HepG2 (cell line): Measurements from ENCODE around the gene DMTF1. TPM values are rescaled to one million over a fixed set of nuclear protein-coding genes. Genes with fewer than 3 reads are reported as not detected.

Source experiments
- CREB3 ChIP-seq: sonication (generic); formaldehyde crosslinking; IDR thresholded peaks from 2 replicates; pipeline ENCODE4 v1.5.0; 2020; ENCODE audit warnings: missing genetic modification reagents
- CSRNP1 ChIP-seq: sonication (generic); formaldehyde crosslinking; IDR thresholded peaks from 2 replicates; pipeline ENCODE4 v1.8.1; 2023; ENCODE audit warnings: mild to moderate bottlenecking, missing genetic modification reagents
- HNF4G ChIP-seq, 2 experiments: sonication (generic) in 1 of 2; formaldehyde crosslinking in 1 of 2; IDR thresholded peaks; 2 replicates each; pipeline versions ENCODE4 v1.4.0 to v1.6.1; 2011 to 2020; ENCODE audit warnings: borderline replicate concordance in 2 of 2, low read depth in 2 of 2, mild to moderate bottlenecking in 2 of 2, low read length in 1 of 2, missing genetic modification reagents in 1 of 2, moderate library complexity in 1 of 2
- MATR3 ChIP-seq: sonication (generic); formaldehyde crosslinking; IDR thresholded peaks from 2 replicates; pipeline ENCODE4 v1.4.0; 2020; ENCODE audit warnings: missing genetic modification reagents
- MBNL3 ChIP-seq: fragments of 250-450 bp; sonication (Bioruptor Pico); conservative IDR thresholded peaks from 2 replicates; pipeline ENCODE4 v1.8.0; 2022; ENCODE audit warnings: mild to moderate bottlenecking, inconsistent platforms
- MIER3 ChIP-seq: IDR thresholded peaks from 2 replicates; pipeline ENCODE4 v1.6.1; 2016; ENCODE audit warnings: missing compliant biosample characterization, borderline replicate concordance
- NFIB ChIP-seq: sonication (generic); formaldehyde crosslinking; IDR thresholded peaks from 2 replicates; pipeline ENCODE4 v1.9.0; 2021; ENCODE audit warnings: missing genetic modification reagents, mild to moderate bottlenecking, borderline replicate concordance
- PRDM10 ChIP-seq: sonication (generic); formaldehyde crosslinking; IDR thresholded peaks from 2 replicates; pipeline ENCODE4 v1.4.0; 2020; ENCODE audit warnings: low read depth, missing genetic modification reagents
- RFXAP ChIP-seq: sonication (generic); formaldehyde crosslinking; IDR thresholded peaks from 2 replicates; pipeline ENCODE4 v1.4.0; 2020; ENCODE audit warnings: missing genetic modification reagents, borderline replicate concordance
- SALL2 ChIP-seq: sonication (generic); formaldehyde crosslinking; IDR thresholded peaks from 2 replicates; pipeline ENCODE4 v1.8.1; 2023; ENCODE audit warnings: mild to moderate bottlenecking, missing genetic modification reagents, inconsistent platforms
- TEAD2 ChIP-seq: sonication (generic); formaldehyde crosslinking; IDR thresholded peaks from 2 replicates; pipeline ENCODE4 v1.9.0; 2021; ENCODE audit warnings: missing genetic modification reagents
- TRAFD1 ChIP-seq: sonication (generic); formaldehyde crosslinking; IDR thresholded peaks from 2 replicates; pipeline ENCODE4 v1.5.1; 2020; ENCODE audit warnings: missing genetic modification reagents, mild to moderate bottlenecking, borderline replicate concordance
- ZBTB34 ChIP-seq: sonication (generic); formaldehyde crosslinking; IDR thresholded peaks from 2 replicates; pipeline ENCODE4 v1.8.0; 2022; ENCODE audit warnings: mild to moderate bottlenecking, missing genetic modification reagents
- ZMYM4 ChIP-seq: sonication (generic); formaldehyde crosslinking; IDR thresholded peaks from 2 replicates; pipeline ENCODE4 v1.8.1; 2023; ENCODE audit warnings: mild to moderate bottlenecking, missing genetic modification reagents
- ZNF331 ChIP-seq: sonication (generic); formaldehyde crosslinking; IDR thresholded peaks from 2 replicates; pipeline ENCODE4 v1.4.0; 2020; ENCODE audit warnings: missing genetic modification reagents
- ZNF777 ChIP-seq: sonication (generic); formaldehyde crosslinking; IDR thresholded peaks from 2 replicates; pipeline ENCODE4 v1.4.0; 2020; ENCODE audit warnings: missing genetic modification reagents
- ZNF883 ChIP-seq: sonication (generic); formaldehyde crosslinking; IDR thresholded peaks from 2 replicates; pipeline ENCODE4 v1.5.1; 2020; ENCODE audit warnings: mild to moderate bottlenecking, missing genetic modification reagents; ENCODE audit errors: not compliant biosample characterization
- polyA plus RNA-seq, 8 experiments: library from polyadenylated mRNA; depleted of rRNA in 3 of 8; stranded (reverse) in 7 of 8; unstranded in 1 of 8; fragments of >200 nt; fragmentation: Illumina TruSeq in 4 of 8; extraction: Trizol in 4 of 8; gene quantifications; 2 replicates each; pipeline versions ENCODE4 v1.2.1 to v1.2.3, GENCODE V29; 2011 to 2016; ENCODE audit warnings: low read depth in 4 of 8, missing spikeins in 1 of 8, mixed read lengths in 1 of 8; ENCODE audit not compliant: insufficient read depth in 1 of 8
- total RNA-seq, 5 experiments: library from RNA; depleted of rRNA; stranded (reverse); fragments of >200 nt; fragmentation: Illumina TruSeq; extraction: Trizol; gene quantifications; 2 replicates each; pipeline ENCODE4 v1.2.3, GENCODE V29; 2016; ENCODE audit warnings: low read depth in 1 of 5

The DMTF1 gene
- total and polyA plus RNA-seq, 2 of the 13 experiments (the other 11 are each of a cell fraction or from before 2014, with no cell fraction given), result 45.8 to 132 TPM

- TF ChIP-seq PRDM10 (no peak), CSRNP1 (CRISPR knock-in tag) (no peak), MIER3 (peak; percentile 18), CREB3 (peak; percentile 79), ZBTB34 (no peak; the same call in 1 of the 2 replicates), MBNL3 (CRISPR knock-in tag) (no peak), RFXAP (CRISPR knock-in tag) (peak; percentile 87), ZNF331 (CRISPR knock-in tag) (peak; percentile 65), ZNF883 (CRISPR knock-in tag) (peak; percentile 79), NFIB (no peak), ZNF777 (CRISPR knock-in tag) (peak; percentile 40; the same call in 1 of the 2 replicates), HNF4G (IDR thresholded peaks at IDR 0.05; ENCODE audit: borderline replicate concordance, low read depth, low read length) (no peak), HNF4G (CRISPR knock-in tag; IDR thresholded peaks at IDR 0.05; ENCODE audit: borderline replicate concordance, low read depth) (peak; percentile 52; the same call in 1 of the 2 replicates), ZMYM4 (CRISPR knock-in tag) (peak; percentile 81), SALL2 (CRISPR knock-in tag) (peak; percentile 91; the same call in 1 of the 2 replicates), MATR3 (CRISPR knock-in tag) (no peak), TEAD2 (CRISPR knock-in tag) (0 out of 2 replicates have a peak, but pooled peaks have one; percentile 11), TRAFD1 (no peak)
Observed at GRCh38 chr7:87152112-87152896, at the start of gene DMTF1 (continued).
